ENCODE results near the gene THBS2. TPM values are rescaled to one million over a fixed set of nuclear protein-coding genes. Genes with fewer than 3 reads are reported as not detected.

THBS2 gene
- total RNA-seq, 3 donors from 2014 or later (not counting 1 experiment from before 2014, with no cell fraction given), result not detected

GRCh38 chr6:169237496-169238134 is 16.0 kb downstream of the THBS2 start:
- no peak overlapping the region for H3K4me3 ChIP-seq (ENCODE audit: low read length)
- WGBS (ENCODE audit: insufficient coverage), result 86% methylated on average over 25 of the region's 25 CpGs
- TF ChIP-seq CTCF (IDR thresholded peaks at IDR 0.05), result no peak
- H3K27me3 Mint-ChIP-seq (ENCODE audit: low read depth in 2 of 2), result no peaks in the 10 kb centered on the region
- no peaks in the 10 kb centered on the region for H3K36me3 Mint-ChIP-seq
- intact Hi-C loops (cut with micrococcal nuclease), result no loop called here
- ATAC-seq, result no peak
- no peaks in the 10 kb centered on the region for H3K36me3 ChIP-seq (ENCODE audit: control insufficient read depth, insufficient read depth, low read length)
- no peak for DNase-seq
- H3K27me3 ChIP-seq (ENCODE audit: control insufficient read depth, insufficient read depth, low read length), result no peaks in the 10 kb centered on the region
- H3K4me1 Mint-ChIP-seq, result no peaks in the 10 kb centered on the region
- no peak overlapping the region for H3K4me3 Mint-ChIP-seq
- peaks cover 9% of the 10 kb centered on the region for H3K9me3 ChIP-seq (ENCODE audit: control insufficient read depth, insufficient read depth, low read length)
- H3K4me1 ChIP-seq (ENCODE audit: control insufficient read depth, insufficient read depth, low read length), result no peaks in the 10 kb centered on the region
- H3K27ac ChIP-seq (ENCODE audit: low read length), result no peak overlapping the region
- H3K27ac Mint-ChIP-seq, result no peak overlapping the region
- peaks cover 9 to 12% of the 10 kb centered on the region in 2 donors for H3K9me3 Mint-ChIP-seq

GRCh38 chr6:169236988-169237387 is 16.7 kb downstream of the THBS2 start:
- no peaks in the 10 kb centered on the region for H3K27me3 ChIP-seq (ENCODE audit: control insufficient read depth, insufficient read depth, low read length)
- intact Hi-C loops (cut with micrococcal nuclease), result no loop called here
- no peak for DNase-seq
- Mint-ChIP-seq H3K27me3 (ENCODE audit: low read depth in 2 of 2) (no peaks in the 10 kb centered on the region), H3K36me3 (no peaks in the 10 kb centered on the region), H3K4me3 (no peak overlapping the region), H3K9me3 (peaks cover 9 to 12% of the 10 kb centered on the region in 2 donors), H3K4me1 (no peaks in the 10 kb centered on the region), H3K27ac (no peak overlapping the region)
- H3K36me3 ChIP-seq (ENCODE audit: control insufficient read depth, insufficient read depth, low read length), result no peaks in the 10 kb centered on the region
- H3K4me3 ChIP-seq (ENCODE audit: low read length), result no peak overlapping the region
- H3K4me1 ChIP-seq (ENCODE audit: control insufficient read depth, insufficient read depth, low read length), result no peaks in the 10 kb centered on the region
- no peak for ATAC-seq
- no peak overlapping the region for H3K27ac ChIP-seq (ENCODE audit: low read length)
- TF ChIP-seq CTCF (IDR thresholded peaks at IDR 0.05), result no peak
- WGBS (ENCODE audit: insufficient coverage), result 93% methylated on average over 17 of the region's 17 CpGs
- H3K9me3 ChIP-seq (ENCODE audit: control insufficient read depth, insufficient read depth, low read length), result peaks cover 9% of the 10 kb centered on the region

- Histone ChIP-seq H3K27ac (ENCODE audit: low read length) (no peak overlapping the region), H3K4me1 (ENCODE audit: control insufficient read depth, insufficient read depth, low read length) (no peaks in the 10 kb centered on the region), H3K27me3 (ENCODE audit: control insufficient read depth, insufficient read depth, low read length) (no peaks in the 10 kb centered on the region), H3K4me3 (ENCODE audit: low read length) (no peak overlapping the region), H3K36me3 (ENCODE audit: control insufficient read depth, insufficient read depth, low read length) (no peaks in the 10 kb centered on the region), H3K9me3 (ENCODE audit: control insufficient read depth, insufficient read depth, low read length) (peaks cover 9% of the 10 kb centered on the region)
- no peak overlapping the region for H3K27ac Mint-ChIP-seq
- no peaks in the 10 kb centered on the region for H3K27me3 Mint-ChIP-seq (ENCODE audit: low read depth in 2 of 2)
- TF ChIP-seq CTCF (IDR thresholded peaks at IDR 0.05), result no peak
- H3K4me3 Mint-ChIP-seq, result no peak overlapping the region
- no peak for DNase-seq
- no peaks in the 10 kb centered on the region for H3K4me1 Mint-ChIP-seq
- WGBS (ENCODE audit: insufficient coverage), result 80% methylated on average over 8 of the region's 8 CpGs
- no peak for ATAC-seq
- intact Hi-C loops (cut with micrococcal nuclease), result no loop called here
- H3K9me3 Mint-ChIP-seq, result peaks cover 9 to 12% of the 10 kb centered on the region in 2 donors
- H3K36me3 Mint-ChIP-seq, result no peaks in the 10 kb centered on the region
Measured at GRCh38 chr6:169236545-169236944, 17.1 kb downstream of the THBS2 start.

- DNase-seq, result no peak
- Histone ChIP-seq H3K27me3 (ENCODE audit: control insufficient read depth, insufficient read depth, low read length) (no peaks in the 10 kb centered on the region), H3K9me3 (ENCODE audit: control insufficient read depth, insufficient read depth, low read length) (peaks cover 9% of the 10 kb centered on the region), H3K4me3 (ENCODE audit: low read length) (no peak overlapping the region), H3K4me1 (ENCODE audit: control insufficient read depth, insufficient read depth, low read length) (no peaks in the 10 kb centered on the region), H3K27ac (ENCODE audit: low read length) (no peak overlapping the region), H3K36me3 (ENCODE audit: control insufficient read depth, insufficient read depth, low read length) (no peaks in the 10 kb centered on the region)
- no peak for TF ChIP-seq CTCF (IDR thresholded peaks at IDR 0.05)
- 95% methylated on average over 11 of the region's 11 CpGs for WGBS (ENCODE audit: insufficient coverage)
- Mint-ChIP-seq H3K36me3 (no peaks in the 10 kb centered on the region), H3K4me1 (no peaks in the 10 kb centered on the region), H3K27me3 (ENCODE audit: low read depth in 2 of 2) (peaks cover 0 to 2% of the 10 kb centered on the region in 2 donors), H3K4me3 (no peak overlapping the region), H3K27ac (no peak overlapping the region), H3K9me3 (peaks cover 9 to 12% of the 10 kb centered on the region in 2 donors)
- ATAC-seq, result no peak
- intact Hi-C loops (cut with micrococcal nuclease), result no loop called here
Measured at GRCh38 chr6:169235286-169235685, 18.4 kb downstream of the THBS2 start.

Data from natural killer cell (primary cell).